ENCODE results near the gene TPST1. TPM values are rescaled to one million over a fixed set of nuclear protein-coding genes. Genes with fewer than 3 reads are reported as not detected.

TPST1 gene
- total and polyA plus RNA-seq, 2 of the 8 experiments (the other 6 are each of a cell fraction or from before 2014, with no cell fraction given) = 8.2 to 18.4 TPM

DNA sequence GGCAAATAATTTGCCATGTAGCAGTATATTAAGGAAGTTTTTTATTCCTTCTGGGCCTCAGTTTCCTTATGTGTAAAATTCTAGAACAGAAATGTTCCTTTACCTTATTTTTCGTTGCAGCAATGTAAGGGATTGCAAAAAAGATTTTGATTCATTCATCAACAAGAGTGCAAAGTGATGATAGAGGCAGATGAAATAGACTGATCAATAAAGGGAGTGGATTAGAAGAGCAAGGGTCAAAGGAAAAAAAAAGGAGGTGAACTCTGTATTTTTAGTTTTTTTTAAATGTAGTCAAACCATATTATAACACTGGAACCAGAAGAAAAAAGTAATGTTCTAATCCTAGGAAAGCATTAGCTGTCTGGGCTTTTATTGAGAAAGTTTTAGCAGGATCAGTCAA is 14.7 kb downstream of the TPST1 start:
- Histone ChIP-seq H3K4me1 (replicated peaks in 1 of 4; ENCODE audit: control insufficient read depth in 3 of 4, insufficient read depth in 4 of 4, low read length in 3 of 4) (no peaks in the 10 kb centered on the region), H3K27ac (ENCODE audit: low read depth, low read length) (no peak overlapping the region), H3K4ac (replicated peaks; ENCODE audit: insufficient read length, low read depth, low read length) (no peak overlapping the region), H4K8ac (ENCODE audit: extremely low read depth, insufficient read depth, low read length) (no peak overlapping the region), H3K79me2 (ENCODE audit: control insufficient read depth in 1 of 2, insufficient read depth in 2 of 2, low read length in 2 of 2) (peaks cover 0 to 17% of the 10 kb centered on the region in 2 experiments; a peak in 2 of 4 replicates), H3K9me3 (ENCODE audit: insufficient read depth in 2 of 2, low read depth in 1 of 2, low read length in 1 of 2) (no peaks in the 10 kb centered on the region), H3K23me2 (ENCODE audit: low read depth, low read length) (no peaks in the 10 kb centered on the region), H3K36me3 (ENCODE audit: control insufficient read depth in 2 of 4, insufficient read depth in 4 of 4, low read length in 3 of 4) (no peaks in the 10 kb centered on the region), H2AFZ (ENCODE audit: low read length) (no peak overlapping the region), H3K4me2 (ENCODE audit: insufficient read depth in 1 of 2, low read depth in 2 of 2, low read length in 2 of 2) (no peak overlapping the region), H4K20me1 (replicated peaks in 1 of 2; ENCODE audit: control insufficient read depth in 1 of 2, insufficient read depth in 2 of 2, low read length in 2 of 2) (peaks cover 0 to 1% of the 10 kb centered on the region in 2 experiments), H2BK5ac (ENCODE audit: low read depth, low read length) (no peak overlapping the region), H3K4me3 (ENCODE audit: extremely low read depth in 1 of 4, insufficient read depth in 2 of 4, low read depth in 3 of 4, low read length in 4 of 4) (no peak overlapping the region), H3K14ac (ENCODE audit: insufficient read length) (no peak overlapping the region), H3K9ac (replicated peaks in 1 of 4; ENCODE audit: extremely low read depth in 1 of 4, low read depth in 3 of 4, low read length in 3 of 4) (no peak overlapping the region), H3K79me1 (ENCODE audit: low read depth, low read length) (peaks cover 3% of the 10 kb centered on the region; the same call in 1 of the 2 replicates), H3K23ac (ENCODE audit: insufficient read length) (no peak overlapping the region), H4K91ac (replicated peaks; ENCODE audit: insufficient read length, low read length) (no peak overlapping the region), H2BK20ac (ENCODE audit: low read length) (no peak overlapping the region), H4K5ac (ENCODE audit: insufficient read length, low read depth, low read length) (no peak overlapping the region), H2BK120ac (replicated peaks; ENCODE audit: low read depth, low read length) (no peak overlapping the region), H2BK12ac (ENCODE audit: low read depth, low read length) (no peak overlapping the region), H3K27me3 (replicated peaks in 1 of 4; ENCODE audit: control insufficient read depth in 3 of 4, extremely low read depth in 1 of 4, insufficient read depth in 3 of 4, low read length in 3 of 4) (no peaks in the 10 kb centered on the region), H2BK15ac (ENCODE audit: low read length) (no peak overlapping the region), H2AK5ac (ENCODE audit: low read depth, low read length) (no peak overlapping the region), H3K56ac (replicated peaks; ENCODE audit: insufficient read length, low read depth, low read length) (no peak overlapping the region), H3K18ac (ENCODE audit: extremely low read depth, low read length) (no peak overlapping the region)
- CTCF ChIA-PET (ENCODE audit: partially characterized antibody) = interaction anchor here (0.7 kb wide), 1 partner anchor 11 kb away, joined by 3 read pairs; no protein-coding TSS in a partner anchor
- FAIRE-seq (no peak), DNase-seq (ENCODE audit: low read depth in 1 of 2, low spot score in 2 of 2) (no peak)
- POLR2A ChIA-PET (ENCODE audit: partially characterized antibody) = no interaction called here
- 96% methylated on average over 1 of the region's 1 CpG; no CpG with 5 or more reads in 1 of the 2 experiments for WGBS, 2 experiments (ENCODE audit: extremely low coverage in 1 of 2, insufficient coverage in 1 of 2, insufficient read length in 1 of 2, insufficient replicate concordance in 2 of 2, low coverage in 1 of 2, low lambda C conversion rate in 2 of 2, missing lambda C conversion rate in 1 of 2)
- TF ChIP-seq JUN (IDR thresholded peaks at IDR 0.05; ENCODE audit: low read depth, low read length) = no peak

All from H1 (cell line).